GM21737 (cell line): ENCODE data around the gene PDLIM5.

ENCODE experiments used
- ATAC-seq: cut with Tn5 transposase; IDR thresholded peaks from one replicate; pipeline ENCODE4 v1.9.1; 2021; ENCODE audit warnings: mild to moderate bottlenecking, moderate library complexity; ENCODE audit not compliant: unreplicated experiment

PDLIM5 gene

DNA sequence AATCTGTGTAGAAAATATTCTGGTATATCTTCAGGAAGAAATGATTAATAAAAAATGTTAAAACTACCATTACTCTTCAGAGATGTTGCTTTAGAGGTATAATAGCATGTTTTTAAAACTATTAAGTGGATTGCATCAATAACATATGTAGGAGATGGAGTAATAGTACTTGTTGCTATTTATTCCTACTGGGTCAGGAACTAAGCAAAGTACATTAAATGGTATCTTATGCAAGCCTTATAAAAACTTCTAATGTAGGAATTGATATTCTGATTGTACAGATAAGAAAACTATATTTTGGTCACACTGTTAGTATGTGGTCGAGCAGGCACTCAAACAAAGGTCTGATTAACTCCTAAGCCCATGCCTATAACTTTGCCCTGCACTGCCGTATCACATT, 31.4 kb upstream of the PDLIM5 start:
- ATAC-seq, result no peak

DNA sequence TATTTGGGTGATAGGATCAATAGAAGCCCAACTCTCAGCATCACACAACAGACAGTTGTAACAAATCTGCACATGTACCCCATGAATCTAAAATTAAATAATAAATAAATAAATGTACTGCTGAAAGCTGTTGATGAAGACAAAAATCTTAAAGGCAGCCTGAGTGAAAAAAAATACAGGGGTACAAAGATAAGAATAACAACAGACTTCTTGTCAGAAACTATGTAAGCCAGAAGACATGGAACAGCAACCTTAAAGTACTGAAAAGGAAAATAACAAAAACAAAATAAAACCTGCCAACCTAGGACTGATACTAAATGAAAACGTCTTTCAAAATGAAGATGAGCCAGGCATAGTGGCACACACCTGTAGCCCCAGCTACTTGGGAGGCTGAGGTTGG, 25.0 kb upstream of the PDLIM5 start:
- no peak for ATAC-seq

DNA sequence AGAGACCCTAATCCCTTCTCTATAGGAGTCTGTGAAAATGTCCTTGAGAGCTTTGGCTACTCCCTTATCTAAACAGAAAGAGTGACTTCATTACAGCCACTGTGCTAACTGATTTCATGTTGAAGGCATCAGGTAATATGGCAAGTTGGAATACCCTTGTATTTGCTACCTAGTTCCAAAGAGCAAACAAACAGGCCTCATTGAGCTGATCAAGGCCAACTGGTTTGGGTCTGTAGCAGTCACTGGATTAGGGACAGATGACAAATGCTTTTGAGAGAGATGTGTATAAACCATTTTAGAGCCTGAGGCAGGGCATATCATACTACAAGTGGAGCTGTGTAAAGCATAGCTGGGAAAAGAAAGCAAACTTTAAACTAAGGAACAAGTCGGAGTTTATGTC, 22.9 kb upstream of the PDLIM5 start:
- ATAC-seq, result no peak

DNA sequence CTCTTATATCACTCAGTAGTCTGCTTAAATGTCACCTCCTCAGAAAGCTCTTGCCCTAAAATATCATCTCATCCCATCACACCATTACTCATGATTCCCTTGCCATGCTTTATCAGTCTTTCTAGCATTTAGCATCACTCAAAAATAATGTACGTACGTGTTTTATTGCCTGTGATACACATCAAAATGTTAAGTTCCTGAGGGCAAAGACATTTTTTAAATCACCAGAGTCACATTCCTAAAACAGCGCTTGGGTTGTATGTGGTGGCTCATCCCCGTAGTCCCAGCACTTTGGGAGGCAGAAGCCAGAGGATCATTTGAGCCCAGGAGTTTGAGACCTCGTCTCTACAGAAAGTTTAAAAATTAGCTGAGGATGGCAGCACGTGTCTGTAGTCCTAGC, 21.3 kb upstream of the PDLIM5 start:
- no peak for ATAC-seq

DNA sequence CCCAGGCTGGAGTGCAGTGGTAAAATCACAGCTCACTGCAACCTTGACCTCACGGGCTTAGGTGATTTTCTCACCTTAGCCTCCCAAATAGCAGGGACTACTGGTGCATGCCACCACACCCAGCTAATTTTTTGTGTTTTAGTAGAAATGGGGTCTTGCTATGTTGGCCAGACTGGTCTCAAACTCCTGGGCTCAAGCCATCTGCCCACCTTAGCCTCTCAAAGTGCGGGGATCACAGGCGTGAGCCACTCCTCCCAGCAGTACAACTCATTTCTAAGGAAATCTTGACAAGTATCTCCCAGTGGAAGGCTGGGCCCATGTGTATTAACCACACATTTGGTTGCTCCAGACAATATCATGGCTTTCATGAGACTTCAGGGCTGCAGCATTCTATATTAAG, 20.4 kb upstream of the PDLIM5 start:
- ATAC-seq, result no peak

DNA sequence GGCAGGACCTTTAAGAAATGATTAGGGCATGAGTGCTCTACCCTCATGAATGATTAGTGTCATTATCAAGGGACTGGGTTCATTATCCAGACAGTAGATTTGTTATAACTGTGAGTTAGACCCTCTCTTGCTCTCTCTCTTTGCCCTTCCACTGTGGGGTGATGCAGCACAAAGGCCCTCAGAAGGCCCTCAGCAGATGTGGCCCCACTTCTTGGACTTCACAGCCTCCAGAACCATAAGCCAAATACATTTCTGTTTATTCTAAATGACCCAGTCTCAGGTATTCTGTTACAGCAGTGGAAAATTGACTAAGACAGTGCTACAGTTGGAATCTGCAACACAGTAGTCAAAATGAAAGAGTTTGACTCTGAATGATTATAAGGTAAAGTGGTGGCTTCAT, 17.2 kb upstream of the PDLIM5 start:
- no peak for ATAC-seq

DNA sequence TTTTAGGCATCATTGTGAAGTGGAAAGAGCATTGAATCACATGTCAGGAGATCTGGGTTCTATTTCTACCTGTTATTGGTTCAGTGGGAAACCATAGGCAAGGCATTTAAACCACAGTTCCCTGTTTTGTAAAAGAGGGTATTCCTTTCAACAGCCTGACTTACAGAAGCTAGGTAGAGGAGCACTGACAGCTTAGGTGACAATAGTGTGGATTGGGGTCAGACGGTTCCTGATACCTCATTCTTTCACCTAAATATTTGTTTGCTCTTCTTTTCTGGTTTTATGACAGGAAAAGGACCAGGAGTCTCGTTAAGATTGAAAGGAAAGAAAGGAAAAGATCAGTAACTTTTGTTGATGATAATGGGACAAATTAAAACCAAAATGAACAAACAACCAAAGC, 15.9 kb upstream of the PDLIM5 start:
- ATAC-seq, result no peak

DNA sequence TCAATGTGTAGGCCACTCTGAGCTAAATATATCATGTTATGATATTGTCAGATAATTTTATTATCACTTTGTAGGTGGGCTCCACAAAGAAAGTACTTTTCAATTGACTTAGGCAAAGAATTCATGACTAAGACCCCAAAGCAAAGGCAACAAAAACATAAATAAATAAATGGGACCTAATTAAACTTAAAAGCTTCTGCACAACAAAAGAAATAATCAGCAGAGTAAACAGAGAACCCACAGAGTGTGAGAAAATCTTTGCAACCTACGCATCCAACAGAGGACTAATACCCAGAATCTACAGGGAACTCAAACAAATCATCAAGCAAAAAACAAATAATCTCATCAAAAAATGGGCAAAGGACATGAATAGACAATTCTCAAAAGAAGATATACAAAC, 15.2 kb upstream of the PDLIM5 start:
- ATAC-seq, result no peak

DNA sequence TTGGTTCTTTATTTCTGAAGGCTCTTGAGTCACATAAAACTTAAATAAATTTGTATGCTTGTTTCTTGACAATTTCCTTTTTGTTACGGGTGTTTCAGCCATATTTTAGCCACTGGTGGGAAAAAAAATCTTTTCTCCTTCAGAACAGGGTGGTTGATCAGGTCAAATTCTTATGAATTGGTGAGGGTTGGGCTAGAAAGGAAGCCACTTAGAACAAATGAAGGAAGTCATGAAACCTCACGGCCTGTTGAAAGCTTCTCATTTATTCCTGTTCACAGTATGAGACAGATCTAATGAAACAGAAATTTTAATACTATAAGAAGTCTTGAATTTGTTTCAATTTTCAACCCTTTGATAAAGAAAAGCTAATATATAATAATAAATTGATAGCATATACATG, 12.1 kb upstream of the PDLIM5 start:
- no peak for ATAC-seq

DNA sequence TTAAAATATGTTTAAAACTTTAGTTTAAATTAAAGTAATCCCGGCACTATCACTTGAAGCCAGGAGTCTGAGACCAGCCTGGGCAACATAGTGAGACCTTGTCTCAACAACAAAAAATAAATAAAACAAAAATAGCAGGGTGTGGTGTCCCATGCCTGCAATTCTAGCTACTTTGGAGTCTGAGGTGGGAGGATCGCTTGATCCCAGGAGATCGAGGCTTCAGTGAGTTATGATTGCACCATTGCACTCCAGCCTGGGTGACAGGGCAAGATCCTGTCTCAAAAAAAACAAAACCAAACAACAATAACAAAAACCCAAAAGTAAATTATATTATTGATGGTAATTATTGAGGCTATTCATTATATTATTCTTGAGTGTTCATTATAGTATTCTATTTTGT, 9.9 kb upstream of the PDLIM5 start:
- ATAC-seq, result no peak

DNA sequence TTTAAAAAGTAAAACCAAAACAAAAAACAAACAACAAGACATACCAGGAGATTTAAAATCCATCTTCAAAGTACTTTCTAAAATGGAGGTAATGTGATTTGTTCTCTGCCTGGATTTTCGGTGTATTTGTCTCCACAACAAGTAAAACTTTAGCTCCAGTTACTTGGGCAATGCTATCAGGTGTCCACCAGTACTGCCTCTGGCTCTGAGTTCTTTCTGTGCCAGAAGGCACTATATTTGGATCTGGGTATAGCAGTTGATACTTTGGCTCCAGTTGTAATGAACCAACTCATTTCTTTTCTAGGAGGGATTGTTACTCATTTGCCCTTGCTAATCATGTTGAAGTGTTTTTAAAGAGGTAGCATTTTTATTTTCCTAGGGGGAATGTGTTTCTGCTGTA, 9.5 kb upstream of the PDLIM5 start:
- no peak for ATAC-seq

DNA sequence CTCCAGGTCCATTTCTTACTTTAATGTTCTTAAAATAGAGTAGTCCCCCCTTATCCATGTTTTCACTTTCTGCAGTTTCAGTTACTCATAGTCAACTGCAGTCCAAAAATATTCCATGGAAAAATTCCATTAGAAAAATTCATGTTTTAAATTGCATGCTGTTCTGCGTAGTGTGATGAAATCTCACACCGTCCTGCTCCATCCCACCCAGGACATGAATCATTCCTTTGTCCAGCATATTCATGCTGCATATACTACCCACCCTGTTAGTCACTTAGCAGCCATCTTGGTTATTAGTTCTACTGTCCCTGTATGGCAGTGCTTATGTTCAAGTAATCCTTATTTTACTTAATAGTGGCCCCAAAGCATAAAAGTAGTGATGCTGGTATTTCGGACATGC, 5.4 kb upstream of the PDLIM5 start:
- no peak for ATAC-seq

DNA sequence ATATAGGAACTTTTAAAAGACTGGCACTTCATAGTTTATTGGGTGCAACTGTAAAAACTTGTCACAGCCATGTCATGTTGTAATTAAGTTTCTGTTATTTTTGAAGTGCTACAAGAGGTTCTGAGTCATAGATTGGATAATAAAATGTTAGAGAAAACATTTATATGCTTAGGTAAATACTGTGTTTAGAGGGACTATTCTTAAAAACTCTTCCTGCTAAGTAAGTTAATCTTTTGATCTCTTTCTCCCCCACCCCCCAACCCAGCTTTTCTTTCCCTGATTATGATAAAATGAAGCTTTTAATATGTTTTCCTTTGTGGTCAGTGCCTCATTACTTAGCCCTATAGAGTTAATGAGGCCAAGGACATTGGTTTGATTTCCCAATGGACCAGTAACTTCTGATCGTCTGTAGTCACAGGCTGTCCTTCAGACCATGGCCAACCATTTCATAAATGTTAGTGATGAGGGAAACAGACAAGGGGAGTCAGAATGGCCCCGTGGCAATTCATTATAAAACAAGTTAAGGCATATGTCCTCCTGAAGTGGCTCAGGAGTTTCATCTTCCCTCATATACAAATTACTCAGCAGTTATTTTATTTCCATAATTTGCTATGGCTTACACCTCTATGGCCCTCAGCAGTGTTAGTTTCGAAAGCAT, 3.9 kb upstream of the PDLIM5 start:
- ATAC-seq, result no peak

DNA sequence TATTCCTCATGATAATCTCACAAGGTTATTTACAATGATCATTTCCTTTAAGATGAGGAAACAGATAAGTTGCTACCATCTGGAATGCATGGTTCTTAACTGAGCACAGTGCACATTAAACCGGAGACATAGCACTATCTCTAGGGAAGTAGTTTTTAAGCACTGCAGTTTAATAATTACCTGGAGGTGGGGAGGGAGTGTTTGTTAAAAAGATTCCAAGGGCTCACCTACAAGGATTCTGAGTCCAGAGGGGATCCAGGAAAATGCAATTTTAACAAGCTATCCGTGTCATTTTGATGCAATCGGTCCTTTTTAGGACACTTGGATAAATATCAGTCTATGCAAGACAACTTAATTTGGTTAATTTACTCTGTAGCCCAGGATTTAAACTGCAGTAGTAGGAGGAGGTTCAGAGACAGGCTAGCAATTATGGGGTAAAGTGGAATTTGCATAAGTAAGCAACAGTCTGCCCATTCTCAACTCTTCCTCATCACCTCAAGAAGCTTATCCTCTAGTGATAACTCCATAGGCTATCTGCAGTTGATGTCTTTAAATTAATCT, 2.8 kb upstream of the PDLIM5 start:
- no peak for ATAC-seq

DNA sequence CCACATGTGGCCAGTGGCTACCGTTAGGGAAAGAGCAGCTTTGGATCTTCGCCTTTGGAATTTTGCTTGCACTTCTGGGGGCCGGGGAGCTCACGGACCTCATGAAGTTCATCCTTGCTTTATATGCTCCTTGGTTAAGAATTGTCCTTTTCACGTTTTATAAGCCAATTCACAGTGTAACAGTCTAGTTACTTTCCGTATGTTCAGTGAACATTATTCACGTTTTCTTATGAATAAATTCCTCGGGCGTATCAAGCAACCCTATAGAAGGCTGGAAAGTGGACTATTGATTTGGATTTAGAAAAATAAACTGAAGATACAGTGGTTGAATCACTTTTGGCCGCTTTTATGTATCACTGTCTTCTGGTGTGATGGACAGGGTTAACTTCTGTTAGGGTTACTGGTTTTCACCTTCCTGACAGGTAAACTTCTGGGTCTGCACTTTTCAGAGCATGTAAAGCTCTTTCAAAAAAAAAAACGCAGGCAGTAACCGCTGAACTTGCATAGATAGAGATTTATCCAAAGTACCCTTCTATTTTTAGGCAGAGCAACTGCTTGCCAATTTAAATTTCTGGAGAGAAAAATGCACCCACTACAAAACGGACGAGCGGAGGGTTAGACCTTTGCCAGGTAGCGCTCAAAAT, 569 bp upstream of the PDLIM5 start:
- ATAC-seq, result no peak

DNA sequence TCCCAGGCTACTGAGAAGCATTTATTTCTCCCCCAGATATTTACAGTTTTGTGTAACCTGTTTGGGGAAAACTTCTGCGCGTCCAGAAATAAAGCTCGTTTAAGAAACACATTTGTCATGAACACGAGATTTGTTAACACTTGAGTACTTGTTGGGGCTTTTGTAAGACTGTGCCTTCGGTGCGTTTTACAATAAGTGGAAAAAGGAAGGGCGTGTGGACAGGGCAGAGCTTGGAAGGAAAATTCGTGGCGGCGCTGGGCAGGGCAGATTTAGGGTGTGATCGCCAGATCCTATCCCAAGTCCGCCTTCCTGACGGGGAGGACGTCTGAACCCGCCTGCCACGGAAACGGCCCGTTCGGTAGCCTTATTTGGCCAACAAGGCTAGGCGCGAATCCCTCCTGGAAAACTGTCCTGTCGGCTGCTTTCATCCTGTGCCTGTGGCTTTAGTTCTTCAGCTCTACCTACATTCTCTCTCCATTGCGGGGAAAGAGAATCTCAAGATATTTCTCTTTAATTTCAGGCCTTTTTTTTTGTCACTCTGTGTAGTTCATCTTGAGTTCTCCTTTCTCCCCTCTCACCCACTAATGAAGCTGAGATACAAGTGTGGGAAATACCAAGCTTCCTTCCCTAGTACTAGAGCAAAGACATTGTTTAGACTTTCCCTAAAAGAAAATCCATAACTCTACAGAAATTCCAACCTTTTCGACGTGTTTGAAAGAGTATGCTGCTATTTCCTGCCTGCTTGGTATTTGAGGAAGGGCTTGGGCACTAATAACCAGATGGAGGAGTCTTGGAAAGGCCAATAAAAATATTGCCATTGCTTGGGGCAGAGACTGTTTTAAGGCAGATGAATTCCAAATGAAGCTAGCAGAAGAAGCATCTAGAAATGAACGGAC, 982 bp downstream of the PDLIM5 start:
- ATAC-seq, result peak; percentile 15

DNA sequence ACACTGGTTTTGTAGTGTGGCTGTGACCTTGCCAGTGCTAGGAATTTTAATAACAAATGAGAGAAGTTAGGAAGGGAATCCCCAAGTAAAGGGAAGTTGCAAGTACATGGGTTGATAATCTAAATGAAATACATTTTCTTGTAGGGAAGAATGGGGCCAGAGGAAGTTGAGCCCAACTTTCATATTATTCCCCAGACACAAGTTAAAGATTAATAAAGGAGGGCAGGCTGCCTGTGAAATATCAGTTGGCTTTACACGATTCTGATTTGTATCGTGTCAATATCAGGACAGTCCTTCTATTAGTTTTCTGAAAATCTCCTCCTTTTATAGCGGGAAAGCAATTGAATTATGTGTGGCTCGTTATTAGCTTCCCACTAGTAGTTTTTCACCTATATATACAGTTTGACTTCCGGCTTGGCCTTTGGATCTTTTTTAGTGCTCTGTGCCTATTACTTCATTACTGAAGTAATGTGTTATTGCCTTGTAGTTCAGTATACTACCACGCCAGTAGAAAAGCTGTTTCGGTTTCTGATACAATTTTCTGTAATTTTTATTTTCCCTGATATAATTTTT, 1.7 kb downstream of the PDLIM5 start:
- ATAC-seq, result no peak

DNA sequence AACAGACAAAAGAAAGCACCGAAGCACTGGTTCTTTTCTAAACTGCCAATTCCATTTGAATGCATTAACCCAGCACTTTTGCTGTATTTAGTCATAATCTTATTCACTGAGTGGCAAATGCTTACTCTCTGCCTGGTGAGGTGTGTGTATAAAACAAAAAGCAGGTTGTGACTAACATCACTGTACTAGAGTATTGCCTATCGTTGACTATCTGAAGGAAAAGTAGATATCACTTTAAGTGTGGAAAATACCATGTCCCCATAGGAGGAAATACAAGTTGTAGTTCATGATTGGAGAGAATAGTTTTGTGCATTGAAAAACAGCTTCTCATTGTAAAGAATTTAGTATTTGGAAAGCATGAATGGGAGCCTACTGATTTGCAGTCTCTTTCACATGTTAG, 2.7 kb downstream of the PDLIM5 start:
- no peak for ATAC-seq

DNA sequence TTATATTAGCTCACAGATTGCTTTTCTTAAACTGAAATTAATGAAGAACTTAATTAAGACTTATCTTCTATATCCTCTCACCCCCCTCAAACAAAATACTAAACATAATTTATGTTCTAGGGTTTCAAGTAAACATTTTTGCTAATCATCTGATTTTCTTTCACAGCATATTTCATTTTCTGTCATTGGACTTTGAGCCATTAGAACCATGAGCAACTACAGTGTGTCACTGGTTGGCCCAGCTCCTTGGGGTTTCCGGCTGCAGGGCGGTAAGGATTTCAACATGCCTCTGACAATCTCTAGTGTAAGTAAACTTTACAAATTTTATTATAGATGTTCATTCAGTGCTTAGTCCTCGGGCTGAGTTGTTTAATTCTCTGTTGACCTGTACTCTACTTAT, 3.3 kb downstream of the PDLIM5 start:
- ATAC-seq, result no peak

DNA sequence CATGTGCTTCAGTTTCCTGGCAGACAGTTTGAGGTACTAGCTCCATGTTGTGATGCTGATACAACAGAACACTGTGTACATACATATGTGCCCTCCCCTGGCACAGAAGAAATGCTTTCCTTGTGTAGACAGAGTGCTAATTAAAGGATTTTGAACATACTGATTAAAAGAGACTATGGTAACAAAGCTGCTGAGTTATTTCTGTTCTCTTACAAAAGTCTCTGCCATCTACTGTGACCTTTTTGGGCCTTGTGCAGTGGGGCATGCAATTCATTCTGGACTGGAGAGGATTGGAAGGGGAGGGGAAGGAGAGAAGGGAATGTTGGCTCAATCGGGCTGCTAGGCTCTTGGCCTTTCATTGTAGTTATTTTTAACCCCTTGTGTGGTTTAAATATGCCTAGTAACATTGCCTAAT, 6.0 kb downstream of the PDLIM5 start:
- no peak for ATAC-seq

DNA sequence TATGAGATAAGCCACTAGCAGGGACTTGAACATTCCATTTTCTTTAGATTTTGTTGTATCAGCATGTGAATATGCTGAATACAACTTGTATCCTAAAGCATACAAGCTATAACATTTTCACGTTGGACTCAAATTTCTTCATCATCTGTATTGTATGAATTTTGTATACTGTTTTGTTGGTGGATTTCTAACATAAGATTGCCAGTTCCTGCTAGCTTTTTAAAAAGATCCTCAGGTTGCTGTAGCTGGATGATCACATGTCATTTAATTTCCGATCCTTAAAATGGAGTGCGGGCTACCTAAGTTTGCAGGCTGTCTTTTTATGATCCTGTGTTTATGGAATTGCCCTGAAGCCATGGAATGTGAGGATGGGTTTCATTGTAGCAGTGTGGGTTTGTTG, 6.9 kb downstream of the PDLIM5 start:
- no peak for ATAC-seq
